SK-N-MC (cell line): ENCODE data around the gene CIT.
"Not testable (repeated sequence)": the region's sequence is repeated elsewhere in the genome, so short reads cannot be mapped to it uniquely, and the experiment has no call there.

Experiments used
- DNase-seq: peaks from one replicate; pipeline ENCODE4 v3.0.0-alpha.2; 2011; ENCODE audit warnings: low read depth, low spot score
- H3K27ac ChIP-seq: fragments of 200-600 bp; sonication (generic); 2 replicates; pipeline ENCODE4 v1.5.1; 2016; ENCODE audit warnings: mixed run types
- H3K36me3 ChIP-seq: fragments of 200-600 bp; sonication (generic); 2 replicates; pipeline ENCODE4 v1.6.1; 2017; ENCODE audit warnings: antibody characterized with exemption, low read length, mixed read lengths; ENCODE audit not compliant: insufficient read depth
- H3K4me3 ChIP-seq: fragments of 200-600 bp; sonication (generic); 2 replicates; pipeline ENCODE4 v1.5.1; 2016
- H3K9ac ChIP-seq: fragments of 200-600 bp; sonication (generic); 2 replicates; pipeline ENCODE4 v1.8.0; 2017; ENCODE audit warnings: mixed run types, mixed read lengths; ENCODE audit not compliant: insufficient read length
- H3K9me3 ChIP-seq: fragments of 200-600 bp; sonication (generic); 2 replicates; pipeline ENCODE4 v1.6.1; 2017; ENCODE audit warnings: low read depth, mild to moderate bottlenecking, antibody characterized with exemption, low read length, moderate library complexity, mixed read lengths
- EZH2 ChIP-seq: fragments of 200-600 bp; sonication (generic); IDR thresholded peaks from one replicate; pipeline ENCODE4 v1.6.1; 2017; ENCODE audit warnings: antibody characterized with exemption
- FOXP2 ChIP-seq: optimal IDR thresholded peaks from 2 replicates; pipeline ENCODE3; 2011; ENCODE audit warnings: mild to moderate bottlenecking, moderate library complexity; ENCODE audit not compliant: insufficient read depth; ENCODE audit errors: extremely low read length, control extremely low read depth
- POLR2AphosphoS5 ChIP-seq: IDR thresholded peaks from 2 replicates; pipeline ENCODE4 v1.6.1; 2012; ENCODE audit warnings: mild to moderate bottlenecking, low read depth, low read length, borderline replicate concordance

CIT gene

DNA sequence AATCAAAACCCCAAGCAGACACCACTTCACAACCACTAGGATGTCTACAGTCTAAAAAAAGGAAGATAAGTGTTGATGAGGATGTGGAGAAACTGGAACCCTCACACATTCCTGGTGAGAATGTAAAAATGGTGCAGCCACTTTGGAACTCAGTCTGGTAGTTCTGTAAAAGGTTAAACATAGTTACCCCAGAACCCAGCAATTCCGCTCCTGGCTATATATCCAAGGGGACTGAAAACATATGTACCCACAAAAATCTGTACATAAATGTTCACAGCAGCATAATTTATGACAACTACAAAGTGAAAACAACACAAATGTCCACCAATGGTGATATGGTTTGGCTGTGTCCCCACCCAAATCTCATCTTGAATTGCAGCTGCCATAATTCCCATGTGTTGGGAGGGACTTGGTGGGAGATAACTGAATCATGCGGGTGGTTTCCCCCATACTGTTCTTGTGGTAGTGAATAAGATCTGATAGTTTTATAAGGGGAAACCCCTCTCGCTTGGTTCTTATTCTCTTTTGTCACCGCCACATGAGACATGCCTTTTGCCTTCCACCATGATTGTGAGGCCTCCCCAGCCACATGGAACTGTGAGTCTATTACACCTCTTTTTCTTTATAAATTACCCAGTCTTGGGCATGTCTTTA lies 162.4 kb downstream of the CIT start:
- DNase-seq = no peak
- no peak overlapping the region for H3K27ac ChIP-seq
- H3K9me3 ChIP-seq = no peaks in the 10 kb centered on the region
- no peak overlapping the region for H3K9ac ChIP-seq
- no peak for TF ChIP-seq EZH2
- no peak for TF ChIP-seq POLR2AphosphoS5
- peaks cover 76% of the 10 kb centered on the region for H3K36me3 ChIP-seq
- no peak overlapping the region for H3K4me3 ChIP-seq

DNA sequence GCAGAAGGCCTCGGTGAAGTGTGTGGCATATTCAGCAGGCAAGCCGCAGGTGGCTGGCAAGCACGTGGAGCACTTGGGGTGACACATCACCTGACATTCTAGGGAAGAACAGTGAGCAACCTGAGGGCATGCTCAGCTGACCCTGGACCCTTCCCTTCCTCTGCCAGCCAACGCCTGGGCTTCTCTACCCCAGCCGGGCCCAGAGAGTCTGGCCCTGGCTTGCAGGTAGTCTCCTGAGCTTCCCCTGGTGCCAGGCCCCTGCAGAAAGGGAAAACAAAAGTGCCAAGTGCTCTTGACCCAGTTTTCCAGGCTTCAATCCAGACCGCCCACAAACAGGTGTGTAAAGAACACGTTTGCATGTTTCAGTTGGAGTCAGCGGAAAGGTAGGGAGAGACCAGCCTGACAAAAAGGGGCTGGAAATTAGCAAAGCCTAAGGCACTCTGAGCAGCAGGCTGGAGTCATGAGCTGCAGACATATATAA lies 163.5 kb downstream of the CIT start:
- DNase-seq = no peak
- H3K36me3 ChIP-seq = peaks cover 80% of the 10 kb centered on the region

DNA sequence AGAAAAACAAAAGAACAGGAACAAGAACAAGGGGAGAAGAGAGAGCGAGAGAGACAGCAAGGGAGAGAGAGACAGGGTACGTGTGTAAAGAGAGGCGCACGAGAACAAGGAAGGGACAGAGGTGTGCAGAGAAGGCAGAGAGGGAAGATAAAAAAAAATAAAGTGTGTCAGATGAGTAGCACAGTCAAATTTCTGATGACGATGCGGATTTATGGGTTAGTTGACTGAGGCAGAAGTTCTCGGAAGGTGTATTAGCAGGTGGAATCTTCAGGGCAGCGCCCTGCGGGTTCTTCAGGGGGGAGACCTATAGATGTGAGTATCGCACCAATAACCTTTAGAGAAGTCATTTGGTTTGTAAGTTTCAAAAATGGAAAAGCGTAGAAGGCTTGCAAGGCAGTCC lies 164.4 kb downstream of the CIT start:
- Histone ChIP-seq H3K9ac (no peak overlapping the region), H3K27ac (no peak overlapping the region), H3K4me3 (no peak overlapping the region), H3K9me3 (no peaks in the 10 kb centered on the region), H3K36me3 (peaks cover 78% of the 10 kb centered on the region)
- TF ChIP-seq POLR2AphosphoS5 (no peak), EZH2 (no peak), FOXP2 (no peak)
- no peak for DNase-seq

More for the DNA sequence above, 163.5 kb downstream of the CIT start:
- H3K4me3 ChIP-seq = no peak overlapping the region
- H3K27ac ChIP-seq = no peak overlapping the region
- TF ChIP-seq POLR2AphosphoS5 (no peak), FOXP2 (no peak), EZH2 (no peak)
- H3K9ac ChIP-seq = no peak overlapping the region
- no peaks in the 10 kb centered on the region for H3K9me3 ChIP-seq

DNA sequence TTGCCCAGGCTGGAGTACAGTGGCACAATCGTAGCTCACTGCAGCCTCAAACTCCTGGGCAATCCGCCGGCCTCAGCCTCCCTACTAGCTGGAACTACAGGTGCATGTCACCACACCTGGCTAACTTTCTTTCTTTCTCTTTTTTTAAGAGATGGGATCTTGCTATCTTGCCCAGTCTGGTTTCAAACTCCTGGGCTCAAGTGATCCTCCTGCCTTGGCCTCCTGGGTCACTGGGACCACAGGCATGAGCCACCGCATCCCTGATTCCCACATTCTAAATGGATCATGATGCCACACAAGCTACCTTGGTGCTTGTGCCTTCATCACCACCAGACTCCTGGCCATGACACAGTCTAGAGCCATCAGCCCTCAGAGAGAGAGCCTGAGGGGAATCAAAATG lies 165.4 kb downstream of the CIT start:
- no peak overlapping the region for H3K27ac ChIP-seq
- H3K9me3 ChIP-seq = no peaks in the 10 kb centered on the region
- H3K9ac ChIP-seq = no peak overlapping the region
- H3K4me3 ChIP-seq = no peak overlapping the region
- DNase-seq = no peak
- H3K36me3 ChIP-seq = peaks cover 85% of the 10 kb centered on the region
- TF ChIP-seq FOXP2 (no peak), EZH2 (no peak), POLR2AphosphoS5 (no peak)

DNA sequence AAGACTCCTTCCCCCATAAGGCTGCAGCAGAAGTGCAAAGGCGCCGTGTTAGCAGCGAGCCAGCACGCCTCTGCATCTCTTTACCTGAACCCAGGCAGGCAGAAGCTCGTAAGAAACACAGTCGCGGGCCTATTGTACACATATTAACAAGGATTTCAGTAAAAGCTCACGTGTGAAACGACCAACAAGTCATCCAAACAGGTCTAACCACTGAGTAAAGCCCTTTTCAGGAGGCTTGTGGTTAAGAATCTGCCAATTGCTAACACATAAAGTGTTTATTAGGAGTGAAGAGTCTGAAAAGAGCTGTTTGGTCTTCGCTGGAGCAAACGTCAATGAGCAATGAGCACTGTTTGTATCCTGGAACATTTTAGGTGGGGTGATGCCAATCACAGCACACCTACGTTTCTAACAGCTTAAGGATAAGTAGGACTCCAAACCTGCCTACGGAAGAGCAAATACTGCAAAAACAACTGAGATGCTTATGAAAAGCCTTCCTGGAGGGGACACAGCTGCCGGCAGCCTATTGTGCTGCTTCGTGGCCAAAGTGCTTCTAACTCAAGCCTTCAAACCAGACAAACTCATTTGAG lies 166.1 kb downstream of the CIT start:
- no peak overlapping the region for H3K4me3 ChIP-seq
- no peak for DNase-seq
- no peak for TF ChIP-seq EZH2
- no peak for TF ChIP-seq FOXP2
- TF ChIP-seq POLR2AphosphoS5 = no peak
- H3K9me3 ChIP-seq = no peaks in the 10 kb centered on the region
- peaks cover 84% of the 10 kb centered on the region for H3K36me3 ChIP-seq
- no peak overlapping the region for H3K27ac ChIP-seq
- no peak overlapping the region for H3K9ac ChIP-seq

DNA sequence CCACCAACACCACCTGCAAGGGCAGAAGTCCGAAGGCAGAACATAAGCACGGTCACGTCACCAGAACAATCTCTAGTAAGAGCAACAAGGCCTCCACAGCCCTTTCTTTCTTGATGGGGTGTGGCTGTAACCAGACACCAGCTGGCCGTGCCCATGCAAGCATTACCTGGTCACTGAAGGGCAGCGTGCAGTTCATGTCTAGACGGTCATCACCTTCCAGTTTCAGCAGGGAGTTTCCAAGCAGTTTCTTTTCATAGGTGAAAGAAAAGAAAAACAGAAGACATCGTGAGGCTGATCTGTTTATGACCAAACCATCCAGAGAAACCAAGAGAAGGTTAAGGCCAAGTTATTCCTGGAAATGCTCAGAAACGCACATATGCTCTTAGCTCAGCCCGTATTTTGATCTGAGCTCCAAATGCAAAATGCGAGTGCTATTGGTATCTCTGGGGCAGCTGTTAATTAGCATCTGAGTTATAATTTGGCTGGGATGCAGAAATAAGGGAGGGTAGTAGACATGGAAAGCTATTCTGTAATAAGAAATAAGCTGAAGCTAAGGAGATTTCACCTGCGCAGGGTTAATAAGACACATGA lies 166.7 kb downstream of the CIT start:
- Histone ChIP-seq H3K27ac (no peak overlapping the region), H3K4me3 (no peak overlapping the region)

DNA sequence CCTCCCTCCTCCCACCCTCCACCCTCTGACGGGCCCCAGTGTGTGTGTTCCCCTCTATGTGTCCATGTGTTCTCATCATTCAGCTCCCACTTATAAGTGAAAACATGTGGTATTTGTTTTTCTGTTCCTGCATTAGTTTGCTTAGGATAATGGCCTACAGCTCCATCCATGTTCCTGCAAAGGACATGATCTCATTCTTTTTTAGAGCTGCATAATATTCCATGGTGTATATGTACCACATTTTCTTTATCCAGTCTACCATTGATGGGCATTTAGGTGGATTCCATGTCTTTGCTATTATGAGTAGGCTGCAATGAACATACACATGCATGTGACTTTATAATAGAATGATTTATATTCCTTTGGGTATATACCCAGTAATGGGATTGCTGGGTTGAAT lies 170.7 kb downstream of the CIT start:
- H3K9ac ChIP-seq, DNase-seq: not testable (repeated sequence)
- H3K36me3 ChIP-seq = peaks cover 54% of the 10 kb centered on the region

More for the DNA sequence above, 166.7 kb downstream of the CIT start:
- TF ChIP-seq FOXP2 (no peak), EZH2 (no peak), POLR2AphosphoS5 (no peak)
- DNase-seq = no peak
- Histone ChIP-seq H3K9ac (no peak overlapping the region), H3K9me3 (no peaks in the 10 kb centered on the region), H3K36me3 (peaks cover 80% of the 10 kb centered on the region)

DNA sequence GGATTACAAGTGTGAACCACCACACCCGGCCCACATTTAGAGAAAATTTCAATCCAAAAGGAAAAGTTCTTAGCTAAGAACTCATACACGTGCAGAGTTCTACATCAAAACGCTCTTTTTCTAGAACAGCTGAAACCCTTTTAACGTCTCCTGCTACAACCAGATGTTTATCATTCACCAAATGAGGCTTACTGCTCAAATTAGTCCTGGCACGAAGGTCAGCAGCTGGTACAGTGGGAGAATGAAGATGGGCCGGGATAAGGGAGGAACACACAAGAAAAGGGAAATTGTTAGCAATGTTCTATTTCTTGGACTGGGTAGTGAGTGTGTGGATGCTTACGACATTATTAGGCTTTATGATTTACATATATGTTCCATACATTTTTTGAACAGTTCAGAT lies 171.9 kb downstream of the CIT start:
- H3K36me3 ChIP-seq = peaks cover 42% of the 10 kb centered on the region
- no peaks in the 10 kb centered on the region for H3K9me3 ChIP-seq
- H3K27ac ChIP-seq = no peak overlapping the region
- DNase-seq = no peak
- no peak overlapping the region for H3K9ac ChIP-seq
- TF ChIP-seq EZH2 = no peak
- no peak for TF ChIP-seq FOXP2
- TF ChIP-seq POLR2AphosphoS5 = no peak
- no peak overlapping the region for H3K4me3 ChIP-seq

More for the DNA sequence above, 170.7 kb downstream of the CIT start:
- not testable (repeated sequence) for H3K9me3 ChIP-seq, H3K4me3 ChIP-seq, H3K27ac ChIP-seq

DNA sequence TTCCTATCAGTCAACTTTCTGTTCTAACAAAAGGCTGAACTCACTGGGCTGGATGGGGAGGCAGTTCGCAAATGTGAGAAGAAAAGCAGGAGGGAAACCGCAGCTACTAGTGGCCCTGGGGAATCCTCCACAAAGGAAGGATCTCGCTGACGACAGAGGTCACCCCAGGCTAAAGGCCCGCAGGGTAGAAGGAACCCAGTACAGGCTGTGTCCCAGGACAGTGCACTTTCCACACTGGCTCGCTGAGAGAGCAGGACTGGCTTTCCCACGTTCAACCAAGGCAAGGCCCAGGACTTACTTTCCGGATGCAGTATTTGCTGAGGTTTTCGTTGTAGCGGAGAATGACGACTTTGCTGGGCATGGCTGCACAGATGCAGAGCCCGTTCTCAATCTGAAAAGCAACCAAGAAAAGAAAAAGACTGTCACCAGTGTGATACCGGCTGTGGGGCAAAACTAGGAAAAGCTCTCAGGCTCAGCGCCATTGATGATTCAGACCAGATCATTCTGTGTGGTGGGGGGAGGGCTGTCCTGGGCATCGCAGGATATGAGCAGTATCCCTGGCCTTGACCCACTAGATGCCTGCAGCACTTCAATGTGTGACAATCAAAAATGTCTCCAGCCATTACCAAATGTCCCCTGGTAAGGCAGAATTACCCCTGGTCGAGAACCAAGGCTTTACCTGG lies 172.9 kb downstream of the CIT start:
- DNase-seq = no peak
- Histone ChIP-seq H3K4me3 (no peak overlapping the region), H3K27ac (no peak overlapping the region), H3K9ac (no peak overlapping the region), H3K36me3 (peaks cover 39% of the 10 kb centered on the region), H3K9me3 (no peaks in the 10 kb centered on the region)
- TF ChIP-seq EZH2 (no peak), POLR2AphosphoS5 (no peak)
